Right lung (tissue), 5 donors: ENCODE data around the gene CABP2. TPM values are rescaled to one million over a fixed set of nuclear protein-coding genes. Genes with fewer than 3 reads are reported as not detected.

Experiments used
- DNase-seq, 2 donors: peaks; one replicate each; pipeline ENCODE4 v3.0.0-alpha.2; 2013
- polyA plus RNA-seq, 5 donors: library from polyadenylated mRNA; unstranded; fragments of 120-200 nt; gene quantifications; one replicate each; pipeline versions ENCODE4 v1.2.1 to v1.2.3, GENCODE V29; 2013; ENCODE audit warnings: inconsistent platforms in 1 of 5, low replicate concordance in 1 of 5; ENCODE audit not compliant: insufficient read length in 5 of 5, insufficient read depth in 1 of 5

CABP2 gene
- polyA plus RNA-seq, 5 donors = not detected

GRCh38 chr11:67508486-67509121 lies 14.6 kb downstream of the CABP2 start:
- DNase-seq = peak; percentile 95 to 96

DNA sequence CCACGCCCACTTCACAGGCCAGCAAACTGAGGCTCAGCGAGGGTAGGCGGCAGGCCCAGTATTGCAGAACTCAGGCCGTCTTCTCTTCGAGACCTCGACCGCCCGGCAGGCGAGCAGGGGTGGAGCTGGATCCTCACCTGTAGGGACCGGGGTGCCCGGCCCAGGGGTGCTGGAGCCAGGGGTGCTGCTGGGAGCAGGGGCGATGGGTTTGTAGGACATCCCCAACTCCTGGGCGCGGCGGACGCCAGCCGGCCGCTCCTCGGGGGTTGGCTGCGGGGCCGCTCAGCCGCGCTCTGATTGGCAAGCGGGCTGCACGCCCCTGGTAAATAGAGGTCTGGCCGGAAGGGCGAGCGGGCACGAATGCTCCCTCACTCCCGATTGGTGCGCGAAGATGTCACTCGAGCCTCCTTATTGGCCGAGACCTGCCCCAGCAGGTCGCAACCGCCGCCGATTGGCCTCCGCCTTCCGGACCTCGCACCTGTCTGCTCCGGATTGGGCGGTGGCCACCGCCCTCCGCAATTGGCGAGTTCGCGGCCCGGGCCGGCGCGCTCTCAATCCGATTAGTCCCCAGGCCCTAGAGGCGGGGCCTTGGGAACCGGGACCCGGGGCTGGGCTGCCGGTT lies 15.3 kb downstream of the CABP2 start, which contains the start of gene CDK2AP2:
CDK2AP2 (minus strand) TSS at position 299 of the 622 bp plus-strand sequence; CDS start at position 219, 80 bp downstream.
- peak; percentile 94 to 95 for DNase-seq

DNA sequence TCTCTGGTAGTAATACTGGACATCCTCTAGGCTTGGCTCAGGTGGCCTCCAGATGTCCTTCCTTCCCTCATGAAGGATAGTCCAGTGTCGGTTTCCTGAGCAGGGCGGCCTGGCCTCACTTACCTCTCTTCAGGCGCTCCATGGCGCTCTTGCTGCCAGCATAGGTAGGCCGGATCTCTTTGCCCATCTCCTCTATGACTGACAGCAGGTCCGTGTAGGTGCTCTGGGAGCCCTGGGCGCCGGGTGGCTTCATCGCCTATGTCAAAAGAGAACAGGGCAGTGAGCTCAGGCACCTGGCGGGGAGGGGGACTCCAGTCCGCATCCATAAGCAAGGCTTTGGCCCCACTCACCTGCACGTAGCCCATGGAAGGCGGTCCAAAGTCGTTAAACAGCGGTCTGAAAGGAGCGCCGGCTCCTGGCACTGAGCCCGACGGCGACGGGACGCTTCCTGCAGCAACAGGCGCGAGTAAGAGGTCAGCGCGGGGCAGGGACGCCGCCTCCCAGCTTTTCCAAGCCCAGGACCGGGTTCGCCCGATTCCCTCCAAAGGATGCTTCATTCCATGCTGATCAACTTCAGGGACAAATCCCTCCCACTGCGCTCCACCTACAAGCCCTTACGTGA lies 15.9 kb downstream of the CABP2 start:
- no peak for DNase-seq

DNA sequence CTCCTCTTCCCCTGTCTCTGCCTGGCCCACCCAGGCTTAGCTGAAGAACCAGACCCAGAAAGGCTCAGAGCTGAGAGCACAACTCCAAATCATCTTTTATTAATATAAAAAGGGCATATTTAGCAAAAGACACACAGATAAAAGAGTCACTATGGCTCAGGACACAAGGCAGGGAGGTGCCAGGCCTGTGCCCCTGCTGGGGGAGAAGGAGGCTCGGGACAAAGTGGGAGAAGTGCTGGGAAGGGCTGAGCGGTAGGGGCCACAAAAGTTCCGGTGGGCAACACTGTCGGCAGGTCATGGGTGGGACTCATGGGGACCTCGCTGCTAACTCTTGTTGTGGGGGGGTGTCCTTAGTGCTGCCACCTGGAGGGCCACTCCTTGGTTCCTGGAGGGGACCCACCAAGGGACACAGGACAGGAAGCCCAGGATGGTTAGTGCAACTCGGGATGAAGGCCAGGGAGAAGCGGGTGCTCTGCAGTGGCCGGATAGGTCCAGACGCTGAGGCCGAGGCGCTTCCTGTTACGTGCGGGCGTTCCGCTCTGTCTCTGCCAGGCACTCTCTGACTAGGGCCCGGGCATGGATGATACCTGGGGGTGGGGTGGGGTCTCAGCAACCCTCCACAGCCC lies 16.7 kb downstream of the CABP2 start:
- no peak for DNase-seq

- DNase-seq = peak; percentile 80
Observed at GRCh38 chr11:67505605-67506396, 17.4 kb downstream of the CABP2 start.

GRCh38 chr11:67504950-67505581 lies 18.2 kb downstream of the CABP2 start, which contains the start of gene PITPNM1:
Gene PITPNM1, minus strand, starts transcription at chr11:67505363. Its CDS starts 1,183 bp downstream, at chr11:67504180.
- DNase-seq = peak; percentile 45 to 66

DNA sequence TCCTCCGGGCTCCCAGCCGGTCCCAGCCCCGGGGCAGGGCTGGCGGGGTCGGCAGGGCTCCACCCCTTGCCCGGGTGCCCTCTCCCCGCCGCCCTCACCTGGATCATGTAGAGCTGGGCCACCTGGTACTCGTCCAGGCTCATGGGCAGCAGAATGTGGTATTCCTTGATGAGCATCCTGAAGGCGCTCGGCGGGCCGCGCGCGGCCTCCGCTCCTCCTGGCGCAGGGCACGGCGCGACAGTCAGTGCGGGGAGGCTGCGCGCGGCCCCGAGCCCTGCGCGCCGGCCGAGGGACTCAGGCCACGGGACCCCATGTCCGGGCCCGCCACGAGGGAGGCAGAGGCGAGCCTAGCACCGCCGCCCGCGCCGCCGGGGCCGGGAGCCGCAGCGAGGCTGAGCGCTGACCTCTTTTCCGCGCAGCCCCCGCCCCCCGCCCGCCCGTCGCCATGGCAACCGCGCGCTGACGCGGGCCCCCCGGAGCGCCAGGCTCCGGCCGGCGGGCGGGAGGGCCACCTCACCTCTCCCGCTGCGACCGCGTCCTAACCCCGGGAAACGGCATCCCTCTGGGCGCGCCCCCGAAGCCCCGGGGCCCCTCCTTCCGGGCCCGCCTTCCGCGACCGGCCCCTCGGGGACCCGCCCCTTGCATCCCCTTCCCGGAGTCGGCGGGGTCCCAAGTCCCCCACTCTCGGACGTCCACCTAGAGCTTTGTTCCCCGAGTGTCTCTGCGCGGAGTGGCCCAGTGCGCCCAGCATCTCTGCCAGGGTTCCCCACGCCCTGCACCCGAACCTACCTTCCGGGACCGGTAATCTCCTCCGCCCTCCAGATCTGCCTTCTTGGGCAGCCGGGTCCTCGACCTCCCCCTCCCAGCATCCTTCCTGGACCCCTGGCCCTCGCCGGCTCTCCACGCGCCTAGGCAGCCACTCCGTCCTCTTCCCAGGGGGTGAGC lies 19.0 kb downstream of the CABP2 start:
- DNase-seq = peak; percentile 23 to 31

- no peak for DNase-seq
Observed at GRCh38 chr11:67503119-67504004, 19.9 kb downstream of the CABP2 start.

GRCh38 chr11:67502328-67502979 lies 20.8 kb downstream of the CABP2 start:
- no peak for DNase-seq

DNA sequence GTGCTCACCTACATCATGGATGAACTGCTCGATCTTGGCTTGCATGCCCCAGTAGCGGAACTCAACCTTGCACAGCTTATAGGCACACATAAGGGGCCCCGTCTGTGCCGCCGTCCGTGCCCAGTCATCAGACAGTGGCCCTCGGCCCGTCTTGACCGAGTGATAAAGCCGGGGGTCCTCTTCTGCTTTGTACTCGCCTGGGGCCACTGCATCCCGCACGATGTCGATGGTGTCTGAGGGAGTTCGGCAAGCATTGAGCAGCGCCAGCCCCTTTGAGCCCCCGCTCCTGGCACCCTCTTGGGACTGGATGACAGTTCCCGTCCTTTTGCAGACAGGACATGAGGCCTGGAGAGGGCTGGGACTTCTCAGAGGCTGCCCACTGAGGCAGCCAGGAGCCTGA lies 21.4 kb downstream of the CABP2 start:
- no peak for DNase-seq

GRCh38 chr11:67500831-67501715 lies 22.2 kb downstream of the CABP2 start:
- no peak for DNase-seq

DNA sequence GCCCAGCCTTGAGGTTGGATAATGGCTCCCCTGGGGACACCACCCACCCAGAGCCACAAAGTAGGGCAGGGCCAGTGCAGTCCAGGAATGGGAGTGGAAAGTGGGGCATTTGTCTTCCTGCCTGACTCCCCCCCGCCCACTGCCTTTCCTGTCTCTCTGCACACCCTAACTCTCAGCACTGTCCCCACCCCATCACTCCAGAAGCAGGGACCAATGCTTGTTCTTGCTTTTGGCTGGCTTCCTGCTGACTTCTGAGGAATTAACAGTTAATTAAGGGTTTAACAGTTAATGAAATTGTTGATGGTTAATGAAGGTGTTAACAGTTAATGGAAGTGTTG lies 22.8 kb downstream of the CABP2 start:
- DNase-seq = no peak

GRCh38 chr11:67499808-67500483 lies 23.3 kb downstream of the CABP2 start:
- DNase-seq = no peak

DNA sequence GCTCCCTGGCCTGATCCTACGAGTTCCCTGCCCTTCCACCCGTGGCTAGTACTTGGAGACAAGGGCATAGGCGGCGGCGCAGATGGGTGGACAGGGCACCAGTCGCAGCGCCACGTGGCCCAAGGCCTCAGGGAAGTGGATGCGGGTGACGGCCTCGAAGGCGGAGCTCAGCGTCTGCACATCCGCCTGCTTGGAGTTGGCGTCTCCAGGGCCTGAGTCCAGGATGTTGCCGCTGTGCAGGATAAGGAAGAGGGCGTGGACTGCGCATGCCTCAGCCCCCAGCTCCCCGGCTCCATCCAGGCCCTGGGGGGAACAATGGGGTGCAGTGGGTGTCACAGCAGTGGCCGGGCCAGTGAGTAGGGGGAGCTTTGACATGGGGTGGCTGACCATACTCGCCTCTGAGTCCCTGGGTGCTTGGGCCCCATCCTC lies 24.7 kb downstream of the CABP2 start:
- DNase-seq = no peak

- no peak for DNase-seq
Observed at GRCh38 chr11:67497656-67498291, 25.5 kb downstream of the CABP2 start.

GRCh38 chr11:67496113-67496512 lies 27.1 kb downstream of the CABP2 start:
- DNase-seq = no peak
